ENCODE measurements around the gene VSNL1.

VSNL1 gene

GRCh38 chr2:17540093-17540812 is at the start of gene VSNL1:
TSS of gene VSNL1 (plus strand) at chr2:17540696. CDS start at chr2:17592075, 51,379 bp downstream.
- no peaks in the 10 kb centered on the region for H3K27me3 ChIP-seq (ENCODE audit: control insufficient read depth, insufficient read depth, low read length)
- H3K4me3 ChIP-seq (ENCODE audit: low read length) = peak within 1 kb of the TSS; percentile 86
- no peaks in the 10 kb centered on the region for H3K36me3 ChIP-seq (ENCODE audit: control insufficient read depth, insufficient read depth, low read length)
- H3K4me1 ChIP-seq (ENCODE audit: control insufficient read depth, insufficient read depth, low read length) = no peaks in the 10 kb centered on the region
- H3K27ac ChIP-seq (ENCODE audit: low read depth, low read length) = peak within 1 kb of the TSS; percentile 38
- H3K9ac ChIP-seq (ENCODE audit: low read length) = peak within 1 kb of the TSS; percentile 32

GRCh38 chr2:17495590-17495989 is 44.9 kb upstream of the VSNL1 start:
- H3K27me3 ChIP-seq (ENCODE audit: control insufficient read depth, insufficient read depth, low read length) = no peaks in the 10 kb centered on the region
- H3K9ac ChIP-seq (ENCODE audit: low read length) = no peak overlapping the region
- no peaks in the 10 kb centered on the region for H3K4me1 ChIP-seq (ENCODE audit: control insufficient read depth, insufficient read depth, low read length)
- H3K27ac ChIP-seq (ENCODE audit: low read depth, low read length) = no peak overlapping the region
- no peaks in the 10 kb centered on the region for H3K36me3 ChIP-seq (ENCODE audit: control insufficient read depth, insufficient read depth, low read length)
- no peak overlapping the region for H3K4me3 ChIP-seq (ENCODE audit: low read length)

DNA sequence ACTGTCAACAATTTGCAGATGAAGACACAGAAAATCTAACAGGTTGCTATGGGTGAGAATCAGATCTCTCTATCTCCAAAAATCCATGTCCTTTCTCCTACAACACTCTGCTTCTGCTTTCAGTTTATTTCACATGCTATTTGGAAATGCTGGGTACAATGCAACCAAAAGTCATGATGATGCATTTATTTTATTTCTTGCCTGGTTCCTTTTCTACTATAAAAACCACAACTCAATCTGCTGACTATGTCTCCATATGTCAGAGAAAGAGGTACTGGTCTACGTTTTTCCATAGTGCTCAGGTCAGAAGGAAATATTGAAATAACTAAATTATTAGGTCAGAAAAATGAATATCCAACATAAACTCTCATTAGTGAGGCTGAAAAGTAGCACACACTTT is 42.8 kb upstream of the VSNL1 start:
- no peaks in the 10 kb centered on the region for H3K27me3 ChIP-seq (ENCODE audit: control insufficient read depth, insufficient read depth, low read length)
- no peaks in the 10 kb centered on the region for H3K36me3 ChIP-seq (ENCODE audit: control insufficient read depth, insufficient read depth, low read length)
- H3K4me1 ChIP-seq (ENCODE audit: control insufficient read depth, insufficient read depth, low read length) = no peaks in the 10 kb centered on the region
- no peak overlapping the region for H3K27ac ChIP-seq (ENCODE audit: low read depth, low read length)
- H3K9ac ChIP-seq (ENCODE audit: low read length) = no peak overlapping the region
- no peak overlapping the region for H3K4me3 ChIP-seq (ENCODE audit: low read length)

GRCh38 chr2:17506736-17507616 is 33.5 kb upstream of the VSNL1 start:
- Histone ChIP-seq H3K36me3 (ENCODE audit: control insufficient read depth, insufficient read depth, low read length) (no peaks in the 10 kb centered on the region), H3K4me1 (ENCODE audit: control insufficient read depth, insufficient read depth, low read length) (no peaks in the 10 kb centered on the region), H3K27ac (ENCODE audit: low read depth, low read length) (no peak overlapping the region), H3K9ac (ENCODE audit: low read length) (no peak overlapping the region), H3K27me3 (ENCODE audit: control insufficient read depth, insufficient read depth, low read length) (no peaks in the 10 kb centered on the region), H3K4me3 (ENCODE audit: low read length) (no peak overlapping the region)

DNA sequence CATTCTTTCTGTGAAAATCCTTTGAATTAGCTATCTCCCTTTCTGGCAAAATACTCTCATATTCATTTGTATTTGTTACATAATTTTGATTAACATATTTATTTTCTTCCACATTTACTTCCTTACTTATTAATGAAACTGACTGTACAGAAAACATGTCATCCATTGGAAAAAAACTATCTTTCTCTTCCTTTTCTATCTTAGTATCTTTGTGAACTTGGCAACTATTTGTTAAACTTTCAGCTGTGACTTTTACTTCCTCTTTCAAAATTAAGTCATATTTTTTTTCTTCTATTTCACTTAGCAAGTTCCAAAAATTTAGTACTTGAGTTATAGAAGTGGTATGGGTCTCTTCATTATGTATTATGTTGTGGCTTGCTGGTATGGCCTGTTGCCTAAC is 24.8 kb upstream of the VSNL1 start:
- H3K4me1 ChIP-seq (ENCODE audit: control insufficient read depth, insufficient read depth, low read length) = peaks cover 3% of the 10 kb centered on the region
- H3K27me3 ChIP-seq (ENCODE audit: control insufficient read depth, insufficient read depth, low read length) = no peaks in the 10 kb centered on the region
- H3K9ac ChIP-seq (ENCODE audit: low read length) = no peak overlapping the region
- H3K36me3 ChIP-seq (ENCODE audit: control insufficient read depth, insufficient read depth, low read length) = no peaks in the 10 kb centered on the region
- H3K4me3 ChIP-seq (ENCODE audit: low read length) = no peak overlapping the region
- no peak overlapping the region for H3K27ac ChIP-seq (ENCODE audit: low read depth, low read length)

GRCh38 chr2:17517481-17518211 is 22.9 kb upstream of the VSNL1 start:
- Histone ChIP-seq H3K4me1 (ENCODE audit: control insufficient read depth, insufficient read depth, low read length) (peaks cover 3% of the 10 kb centered on the region), H3K9ac (ENCODE audit: low read length) (no peak overlapping the region), H3K27me3 (ENCODE audit: control insufficient read depth, insufficient read depth, low read length) (no peaks in the 10 kb centered on the region), H3K36me3 (ENCODE audit: control insufficient read depth, insufficient read depth, low read length) (no peaks in the 10 kb centered on the region), H3K27ac (ENCODE audit: low read depth, low read length) (peak overlapping the region; percentile 59), H3K4me3 (ENCODE audit: low read length) (peak overlapping the region; percentile 70)

DNA sequence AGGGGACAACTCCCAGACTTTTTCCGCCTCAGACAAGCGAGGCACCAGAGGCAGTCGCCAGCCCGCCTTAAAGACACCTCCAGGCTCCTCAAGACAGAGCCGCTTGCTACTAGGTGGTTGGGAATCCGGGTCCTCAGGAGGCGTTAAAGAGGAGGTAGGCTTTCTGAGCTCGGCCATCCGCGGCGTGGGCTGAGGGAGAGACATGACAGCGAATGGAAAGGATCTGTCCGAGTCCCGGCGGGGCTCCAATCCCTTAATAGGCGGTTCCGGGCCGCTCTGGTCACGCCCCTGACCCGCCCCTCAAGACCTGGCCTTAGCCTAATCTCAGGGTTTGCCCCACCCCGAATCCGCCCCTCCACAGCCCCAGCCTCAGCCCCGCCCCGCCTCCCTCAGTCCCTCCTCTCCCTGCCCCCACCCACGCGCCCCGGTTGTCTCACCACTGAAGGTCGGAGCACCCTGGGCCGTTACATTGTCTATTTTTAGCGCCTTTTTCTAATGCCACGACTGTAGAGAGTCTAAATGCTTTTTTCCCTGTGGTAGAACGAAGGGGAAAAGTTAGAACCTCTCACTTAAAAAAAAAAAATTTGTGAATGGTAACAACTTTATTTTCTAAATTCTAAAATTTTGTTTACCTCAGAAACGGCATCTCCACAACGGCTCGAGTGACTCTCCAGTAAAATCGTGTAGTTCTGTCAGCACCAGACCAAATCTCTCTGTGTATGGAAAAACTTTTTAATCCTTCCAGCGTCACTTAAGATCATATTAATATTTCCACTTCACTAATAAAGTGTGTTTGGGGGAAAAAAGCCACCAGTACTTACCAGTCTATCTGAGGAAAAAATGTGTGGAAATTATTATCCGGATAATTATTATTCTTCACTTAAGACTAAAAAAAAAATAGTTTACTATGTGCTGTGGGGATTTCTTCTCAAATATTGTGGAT is 22.0 kb upstream of the VSNL1 start, which contains the start of gene RAD51AP2:
RAD51AP2 (minus strand) TSS at position 229 of the 943 bp plus-strand sequence; CDS start at position 204, 25 bp downstream.
- peak within 1 kb of the TSS; percentile 59 for H3K27ac ChIP-seq (ENCODE audit: low read depth, low read length)
- H3K4me1 ChIP-seq (ENCODE audit: control insufficient read depth, insufficient read depth, low read length) = peaks cover 3% of the 10 kb centered on the region
- no peak within 1 kb of the TSS for H3K9ac ChIP-seq (ENCODE audit: low read length)
- no peaks in the 10 kb centered on the region for H3K27me3 ChIP-seq (ENCODE audit: control insufficient read depth, insufficient read depth, low read length)
- H3K4me3 ChIP-seq (ENCODE audit: low read length) = peak within 1 kb of the TSS; percentile 70
- H3K36me3 ChIP-seq (ENCODE audit: control insufficient read depth, insufficient read depth, low read length) = no peaks in the 10 kb centered on the region

DNA sequence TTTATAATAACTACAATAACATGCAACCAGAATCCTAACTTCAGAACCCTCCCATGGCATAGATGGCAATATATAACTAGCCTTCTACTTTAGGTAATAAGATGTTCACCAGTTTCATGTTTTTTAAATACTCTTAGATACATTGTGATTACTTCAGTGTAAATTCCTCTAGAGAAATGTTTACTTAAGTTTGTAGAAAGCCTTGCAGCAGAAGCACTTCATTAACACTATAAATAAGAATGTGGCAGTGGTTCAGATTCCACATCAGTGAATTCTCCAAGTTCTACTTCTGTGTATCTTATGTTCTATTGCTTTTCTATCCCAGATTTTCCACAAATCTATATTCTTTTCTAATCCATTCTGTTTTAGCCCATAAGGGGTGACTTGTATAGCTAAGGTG is 21.0 kb upstream of the VSNL1 start:
- no peak overlapping the region for H3K9ac ChIP-seq (ENCODE audit: low read length)
- no peak overlapping the region for H3K27ac ChIP-seq (ENCODE audit: low read depth, low read length)
- no peak overlapping the region for H3K4me3 ChIP-seq (ENCODE audit: low read length)
- H3K27me3 ChIP-seq (ENCODE audit: control insufficient read depth, insufficient read depth, low read length) = no peaks in the 10 kb centered on the region
- H3K36me3 ChIP-seq (ENCODE audit: control insufficient read depth, insufficient read depth, low read length) = no peaks in the 10 kb centered on the region
- peaks cover 3% of the 10 kb centered on the region for H3K4me1 ChIP-seq (ENCODE audit: control insufficient read depth, insufficient read depth, low read length)

DNA sequence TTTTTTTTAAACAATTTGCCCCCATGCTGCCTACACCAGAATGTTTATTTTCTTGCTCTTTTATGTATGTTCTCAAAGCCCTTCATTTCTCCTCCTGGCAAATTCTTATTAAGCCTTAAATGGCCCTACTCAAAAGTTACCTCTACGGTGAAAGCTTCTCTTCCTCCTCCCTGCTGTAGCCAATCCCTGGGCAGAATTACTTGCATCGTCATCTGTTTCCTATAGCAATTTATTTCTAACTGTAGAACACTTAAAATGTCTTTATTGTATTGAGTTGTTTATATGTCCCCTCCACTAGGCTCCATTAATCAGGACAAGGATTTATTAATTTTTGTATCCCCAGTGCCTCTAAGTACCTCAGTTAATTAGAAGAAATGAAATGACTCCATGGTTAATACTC is 19.7 kb upstream of the VSNL1 start:
- Histone ChIP-seq H3K9ac (ENCODE audit: low read length) (no peak overlapping the region), H3K36me3 (ENCODE audit: control insufficient read depth, insufficient read depth, low read length) (no peaks in the 10 kb centered on the region), H3K4me3 (ENCODE audit: low read length) (no peak overlapping the region), H3K4me1 (ENCODE audit: control insufficient read depth, insufficient read depth, low read length) (peaks cover 3% of the 10 kb centered on the region), H3K27ac (ENCODE audit: low read depth, low read length) (no peak overlapping the region), H3K27me3 (ENCODE audit: control insufficient read depth, insufficient read depth, low read length) (no peaks in the 10 kb centered on the region)

DNA sequence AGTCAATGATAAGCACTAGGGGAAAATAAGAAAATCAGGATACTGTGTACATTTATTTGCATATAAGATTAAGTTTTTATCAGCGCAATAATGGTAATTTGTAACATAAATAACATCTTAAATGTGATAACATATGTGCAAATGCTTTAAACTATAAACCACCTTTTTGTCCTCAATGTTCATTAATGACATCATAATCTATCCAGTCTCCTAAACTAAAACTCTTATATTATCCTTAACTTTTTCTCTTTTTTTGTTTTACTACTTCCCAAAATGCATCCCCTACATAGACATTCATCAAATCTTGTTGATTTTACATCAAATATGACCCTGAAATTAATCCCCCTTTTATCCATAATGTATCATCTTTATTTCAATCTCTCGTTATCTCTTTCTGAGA is 18.9 kb upstream of the VSNL1 start:
- Histone ChIP-seq H3K36me3 (ENCODE audit: control insufficient read depth, insufficient read depth, low read length) (no peaks in the 10 kb centered on the region), H3K9ac (ENCODE audit: low read length) (no peak overlapping the region), H3K4me3 (ENCODE audit: low read length) (no peak overlapping the region), H3K4me1 (ENCODE audit: control insufficient read depth, insufficient read depth, low read length) (peaks cover 3% of the 10 kb centered on the region), H3K27ac (ENCODE audit: low read depth, low read length) (no peak overlapping the region), H3K27me3 (ENCODE audit: control insufficient read depth, insufficient read depth, low read length) (no peaks in the 10 kb centered on the region)

DNA sequence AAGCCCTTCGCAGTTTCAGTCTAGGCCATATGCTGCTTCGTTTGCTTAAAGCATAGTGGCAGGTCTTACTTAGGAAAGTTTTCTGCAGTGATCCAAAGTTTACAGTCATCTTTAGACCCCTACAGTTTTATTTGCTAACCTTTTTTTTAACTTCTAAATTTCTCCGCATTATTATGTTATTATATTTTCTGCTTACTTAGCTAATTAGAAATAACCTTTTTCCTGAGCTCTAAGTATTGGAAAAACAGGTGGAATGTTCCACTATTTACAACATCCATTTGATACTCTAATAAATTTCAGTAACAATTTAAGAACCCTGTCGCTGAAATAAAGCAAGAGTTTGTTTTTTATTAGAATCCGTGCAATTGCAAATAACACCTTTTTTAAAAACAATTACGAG is 18.2 kb upstream of the VSNL1 start:
- Histone ChIP-seq H3K27ac (ENCODE audit: low read depth, low read length) (no peak overlapping the region), H3K36me3 (ENCODE audit: control insufficient read depth, insufficient read depth, low read length) (no peaks in the 10 kb centered on the region), H3K4me3 (ENCODE audit: low read length) (no peak overlapping the region), H3K9ac (ENCODE audit: low read length) (no peak overlapping the region), H3K27me3 (ENCODE audit: control insufficient read depth, insufficient read depth, low read length) (no peaks in the 10 kb centered on the region), H3K4me1 (ENCODE audit: control insufficient read depth, insufficient read depth, low read length) (peaks cover 3% of the 10 kb centered on the region)
